HepG2 (cell line): Measurements from ENCODE around the gene CNTD1. TPM values are rescaled to one million over a fixed set of nuclear protein-coding genes. Genes with fewer than 3 reads are reported as not detected.
A peak's percentile ranks its signal among the peaks of the same experiment; 100 is the strongest.

Source experiments
- BORCS8-MEF2B ChIP-seq: sonication (generic); formaldehyde crosslinking; IDR thresholded peaks from 2 replicates; pipeline ENCODE4 v1.8.0; 2022; ENCODE audit warnings: mild to moderate bottlenecking, missing genetic modification reagents
- ELK4 ChIP-seq: sonication (generic); formaldehyde crosslinking; IDR thresholded peaks from 2 replicates; pipeline ENCODE4 v1.9.0; 2021; ENCODE audit warnings: missing genetic modification reagents, borderline replicate concordance
- GPN1 ChIP-seq: sonication (generic); formaldehyde crosslinking; IDR thresholded peaks from 2 replicates; pipeline ENCODE4 v1.5.1; 2020; ENCODE audit warnings: missing genetic modification reagents, borderline replicate concordance
- HES4 ChIP-seq: sonication (generic); formaldehyde crosslinking; IDR thresholded peaks from 2 replicates; pipeline ENCODE4 v1.9.0; 2021; ENCODE audit warnings: mild to moderate bottlenecking, missing genetic modification reagents, borderline replicate concordance
- HOXA3 ChIP-seq: sonication (generic); formaldehyde crosslinking; IDR thresholded peaks from 2 replicates; pipeline ENCODE4 v1.5.0; 2020; ENCODE audit warnings: missing genetic modification reagents
- LBX2 ChIP-seq: sonication (generic); formaldehyde crosslinking; IDR thresholded peaks from 2 replicates; pipeline ENCODE4 v1.5.0; 2020; ENCODE audit warnings: missing genetic modification reagents, mild to moderate bottlenecking, borderline replicate concordance
- NR2F6 ChIP-seq, 2 experiments: IDR thresholded peaks; 2 replicates each; pipeline ENCODE4 v1.6.1; 2016; ENCODE audit warnings: antibody characterized with exemption in 1 of 2, mild to moderate bottlenecking in 1 of 2
- PITX1 ChIP-seq: sonication (generic); formaldehyde crosslinking; IDR thresholded peaks from 2 replicates; pipeline ENCODE4 v1.5.1; 2020; ENCODE audit warnings: mild to moderate bottlenecking, missing genetic modification reagents
- SIX1 ChIP-seq: sonication (generic); formaldehyde crosslinking; IDR thresholded peaks from 2 replicates; pipeline ENCODE4 v1.4.0; 2020; ENCODE audit warnings: missing genetic modification reagents, borderline replicate concordance
- SKIL ChIP-seq: sonication (generic); formaldehyde crosslinking; IDR thresholded peaks from 2 replicates; pipeline ENCODE4 v1.8.0; 2022; ENCODE audit warnings: missing genetic modification reagents, mild to moderate bottlenecking, moderate library complexity, borderline replicate concordance
- TERF1 ChIP-seq: sonication (generic); formaldehyde crosslinking; IDR thresholded peaks from 2 replicates; pipeline ENCODE4 v1.8.0; 2022; ENCODE audit warnings: mild to moderate bottlenecking, missing genetic modification reagents, moderate library complexity
- YY1 ChIP-seq: IDR thresholded peaks from 2 replicates; pipeline ENCODE4 v1.6.1; 2011; ENCODE audit warnings: low read length, low read depth, moderate library complexity, mild to moderate bottlenecking; ENCODE audit not compliant: insufficient read depth, insufficient replicate concordance
- ZBTB25 ChIP-seq: IDR thresholded peaks from 2 replicates; pipeline ENCODE4 v1.6.1; 2018; ENCODE audit warnings: missing genetic modification reagents
- ZBTB4 ChIP-seq: sonication (generic); formaldehyde crosslinking; IDR thresholded peaks from 2 replicates; pipeline ENCODE4 v1.4.0; 2020; ENCODE audit warnings: missing genetic modification reagents, mild to moderate bottlenecking, borderline replicate concordance
- ZNF232 ChIP-seq: sonication (generic); formaldehyde crosslinking; IDR thresholded peaks from 2 replicates; pipeline ENCODE4 v1.4.0; 2020; ENCODE audit warnings: missing genetic modification reagents, borderline replicate concordance
- ZNF354B ChIP-seq: sonication (generic); formaldehyde crosslinking; IDR thresholded peaks from 2 replicates; pipeline ENCODE4 v1.8.0; 2022; ENCODE audit warnings: mild to moderate bottlenecking, missing genetic modification reagents
- ZNF605 ChIP-seq: sonication (generic); formaldehyde crosslinking; IDR thresholded peaks from 2 replicates; pipeline ENCODE4 v1.8.0; 2022; ENCODE audit warnings: mild to moderate bottlenecking, missing genetic modification reagents
- ZNF724P ChIP-seq: sonication (generic); formaldehyde crosslinking; IDR thresholded peaks from 2 replicates; pipeline ENCODE4 v1.8.0; 2022; ENCODE audit warnings: missing genetic modification reagents, borderline replicate concordance
- polyA plus RNA-seq, 8 experiments: library from polyadenylated mRNA; depleted of rRNA in 3 of 8; stranded (reverse) in 7 of 8; unstranded in 1 of 8; fragments of >200 nt; fragmentation: Illumina TruSeq in 4 of 8; extraction: Trizol in 4 of 8; gene quantifications; 2 replicates each; pipeline versions ENCODE4 v1.2.1 to v1.2.3, GENCODE V29; 2011 to 2016; ENCODE audit warnings: low read depth in 4 of 8, missing spikeins in 1 of 8, mixed read lengths in 1 of 8; ENCODE audit not compliant: insufficient read depth in 1 of 8
- total RNA-seq, 5 experiments: library from RNA; depleted of rRNA; stranded (reverse); fragments of >200 nt; fragmentation: Illumina TruSeq; extraction: Trizol; gene quantifications; 2 replicates each; pipeline ENCODE4 v1.2.3, GENCODE V29; 2016; ENCODE audit warnings: low read depth in 1 of 5

The CNTD1 gene
- total and polyA plus RNA-seq, 2 of the 13 experiments (the other 11 are each of a cell fraction or from before 2014, with no cell fraction given), result 0.11 to 0.15 TPM

GRCh38 chr17:42832934-42833766, 34.5 kb downstream of the CNTD1 start, which contains the start of gene PSME3 (continued):
- TF ChIP-seq HOXA3 (CRISPR knock-in tag), result peak; percentile 98
- peak; percentile 97; the same call in 1 of the 2 replicates for TF ChIP-seq LBX2 (CRISPR knock-in tag)
- peak; percentile 76; the same call in 1 of the 2 replicates for TF ChIP-seq BORCS8-MEF2B (CRISPR knock-in tag)
- peak; percentile 67 for TF ChIP-seq YY1
- TF ChIP-seq SKIL (CRISPR knock-in tag), result peak; percentile 67; the same call in 1 of the 2 replicates
- peak; percentile 66; the same call in 1 of the 2 replicates for TF ChIP-seq ZNF605
- peak; percentile 12; the same call in 1 of the 2 replicates for TF ChIP-seq ZNF232
- TF ChIP-seq ELK4 (CRISPR knock-in tag), result no peak
- TF ChIP-seq PITX1 (CRISPR knock-in tag), result peak; percentile 43
- peak; percentile 88 for TF ChIP-seq ZBTB25 (CRISPR knock-in tag)
- peak; percentile 83 for TF ChIP-seq HES4 (CRISPR knock-in tag)
- TF ChIP-seq GPN1, result no peak
- TF ChIP-seq ZNF354B (CRISPR knock-in tag), result no peak
- TF ChIP-seq NR2F6 (IDR thresholded peaks at IDR 0.05), result no peak
- peak; percentile 59; the same call in 1 of the 2 replicates for TF ChIP-seq NR2F6 (CRISPR knock-in tag; IDR thresholded peaks at IDR 0.05)
- no peak for TF ChIP-seq ZNF724P (CRISPR knock-in tag)
- TF ChIP-seq ZBTB4 (CRISPR knock-in tag), result peak; percentile 82; the same call in 1 of the 2 replicates
- 0 out of 2 replicates have a peak, but pooled peaks have one; percentile 49 for TF ChIP-seq SIX1
- no peak for TF ChIP-seq TERF1 (CRISPR knock-in tag)
